Fibroblast of lung (primary cell): Measurements from ENCODE around the gene EN2.

Experiments
- CTCF ChIP-seq, 2 donors: IDR thresholded peaks in 1 of 2; conservative IDR thresholded peaks in 1 of 2; 1 replicate in 1 of 2; 2 replicates in 1 of 2; pipeline ENCODE4 v1.5.1; 2011 to 2012; ENCODE audit warnings: low read length in 2 of 2, control low read depth in 1 of 2, inconsistent platforms in 1 of 2, low read depth in 1 of 2, mild to moderate bottlenecking in 1 of 2
- EZH2 ChIP-seq: IDR thresholded peaks from 2 replicates; pipeline ENCODE4 v1.5.1; 2012; ENCODE audit warnings: low read length, control low read depth, mild to moderate bottlenecking; ENCODE audit errors: missing control alignments

- no peak for TF ChIP-seq EZH2
- no peak for TF ChIP-seq CTCF (conservative IDR thresholded peaks at IDR 0.05 in 1 of 2, IDR thresholded peaks at IDR 0.05 in 1 of 2; ENCODE audit: low read depth in 1 of 2, low read length in 2 of 2)
These were observed 47.5 kb downstream of the EN2 start for GRCh38 chr7:155505422-155505793.
